ENCODE results near the gene SGTA.

GRCh38 chr19:2732157-2732725 lies 50.8 kb downstream of the SGTA start:
- TF ChIP-seq CTCF (IDR thresholded peaks at IDR 0.05; ENCODE audit: low read depth, low read length), result no peak
- no peak for TF ChIP-seq EZH2phosphoT487 (IDR thresholded peaks at IDR 0.05; ENCODE audit: low read depth)
